Stimulated activated CD4-positive, alpha-beta T cell treated with anti-CD3 and anti-CD28 coated beads, Interleukin-4, amount 100 ng/mL, for 24 hours (primary cell): ENCODE data around the gene PFKFB3.
"Not testable (repeated sequence)": the region's sequence is repeated elsewhere in the genome, so short reads cannot be mapped to it uniquely, and the experiment has no call there.

ENCODE experiments used
- DNase-seq: peaks from one replicate; pipeline ENCODE4 v3.0.0-alpha.2; 2020

The PFKFB3 gene

GRCh38 chr10:6202684-6203330, at the start of gene PFKFB3:
TSS of gene PFKFB3 (plus strand) at chr10:6202932. CDS start at chr10:6203261, 329 bp downstream.
- peak; percentile 93 for DNase-seq

DNA sequence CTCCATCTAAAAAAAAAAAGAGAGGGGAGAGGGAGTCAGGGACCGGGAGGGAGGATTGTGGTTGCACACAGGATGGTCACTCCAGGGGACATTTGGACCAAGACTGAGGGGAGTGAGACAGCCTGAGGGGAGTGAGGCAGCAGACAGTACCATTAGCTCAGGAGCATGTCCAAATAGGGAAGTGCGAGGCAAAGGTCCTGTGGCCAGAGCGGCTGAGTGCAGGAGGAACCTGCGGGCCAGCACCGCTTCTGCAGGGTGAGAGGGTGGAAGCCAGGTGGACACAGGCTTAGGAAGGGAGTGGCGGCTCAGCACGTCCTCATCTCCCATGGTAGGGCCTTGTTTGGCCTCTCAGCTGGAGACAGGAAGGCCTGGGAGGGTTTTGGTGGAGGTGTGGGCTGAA, 48.9 kb upstream of the PFKFB3 start:
- DNase-seq: no peak

DNA sequence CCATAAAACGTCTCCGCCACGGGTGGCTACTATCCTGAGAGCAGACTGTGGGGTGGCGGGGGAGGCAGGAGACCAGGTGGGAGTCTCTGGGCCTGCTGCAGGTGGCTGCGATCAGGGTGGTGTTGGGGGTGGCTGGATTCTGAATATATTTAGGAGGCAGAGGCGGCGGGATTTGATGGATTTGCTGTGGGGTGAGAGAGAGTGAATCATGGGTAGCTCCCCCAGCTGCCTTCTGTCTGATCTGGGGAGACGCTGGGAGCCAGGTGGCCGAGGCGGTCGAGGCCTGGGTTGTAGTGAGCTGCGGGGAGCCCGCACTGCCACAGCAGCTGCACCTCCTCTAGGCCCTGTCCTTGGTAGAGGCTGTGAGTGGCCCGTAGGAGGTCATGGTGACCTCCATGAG, 48.2 kb upstream of the PFKFB3 start:
- no peak for DNase-seq

GRCh38 chr10:6158276-6158675, 44.5 kb upstream of the PFKFB3 start:
- no peak for DNase-seq

DNA sequence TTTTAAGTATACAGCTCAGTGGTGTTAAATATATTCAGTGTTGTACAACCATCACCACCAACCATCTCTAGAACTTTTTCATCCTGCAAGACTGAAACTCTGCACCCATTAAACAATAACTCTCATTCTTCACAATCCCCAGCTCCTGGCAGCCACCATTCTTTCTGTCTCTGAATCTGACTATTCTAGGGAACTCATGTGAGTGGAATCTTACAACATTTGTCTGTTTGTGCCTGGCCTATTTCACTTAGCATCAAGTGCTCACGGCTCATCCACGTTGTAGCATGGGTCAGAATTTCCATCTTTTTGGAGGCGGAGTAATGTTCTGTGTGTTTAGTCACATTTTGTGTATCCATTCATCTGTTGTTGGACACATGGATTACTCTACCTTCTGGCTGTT, 40.8 kb upstream of the PFKFB3 start:
- DNase-seq: no peak

DNA sequence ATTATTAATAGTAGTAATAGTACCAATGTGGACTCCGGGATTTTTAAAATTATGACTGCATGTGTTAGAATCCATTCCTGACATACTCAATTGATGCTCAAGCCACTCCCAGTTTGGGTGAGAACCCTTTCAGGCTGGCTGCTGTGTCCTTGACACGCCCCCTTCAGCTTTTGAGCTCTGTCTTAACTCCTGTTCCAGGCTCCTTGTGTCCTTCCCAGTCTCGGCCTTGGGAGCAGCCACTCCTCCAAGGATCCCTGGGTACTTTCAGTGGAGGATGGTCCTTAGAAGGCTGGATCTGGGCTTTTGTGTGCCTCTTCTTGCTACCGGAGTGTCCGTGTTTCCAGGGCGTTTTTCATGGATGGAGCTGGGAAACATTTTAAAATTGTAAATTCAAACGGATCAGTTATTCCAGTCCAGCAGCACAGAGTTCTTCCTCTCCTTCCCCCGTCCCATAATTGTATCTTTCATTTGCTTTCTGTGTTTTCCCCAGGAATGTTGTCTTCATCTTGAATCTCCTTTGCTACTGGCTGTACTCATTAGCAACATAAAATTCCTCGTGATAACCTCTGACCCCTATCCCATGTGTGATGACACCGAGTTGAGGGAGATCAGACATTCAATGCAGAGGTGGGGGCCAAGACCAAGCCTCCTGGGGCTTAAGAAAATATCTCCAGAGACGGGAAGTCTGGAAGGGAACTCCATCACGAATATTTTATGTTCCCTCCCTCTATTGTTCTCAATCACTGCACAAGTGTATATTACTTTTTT, 40.0 kb upstream of the PFKFB3 start:
- DNase-seq: no peak

DNA sequence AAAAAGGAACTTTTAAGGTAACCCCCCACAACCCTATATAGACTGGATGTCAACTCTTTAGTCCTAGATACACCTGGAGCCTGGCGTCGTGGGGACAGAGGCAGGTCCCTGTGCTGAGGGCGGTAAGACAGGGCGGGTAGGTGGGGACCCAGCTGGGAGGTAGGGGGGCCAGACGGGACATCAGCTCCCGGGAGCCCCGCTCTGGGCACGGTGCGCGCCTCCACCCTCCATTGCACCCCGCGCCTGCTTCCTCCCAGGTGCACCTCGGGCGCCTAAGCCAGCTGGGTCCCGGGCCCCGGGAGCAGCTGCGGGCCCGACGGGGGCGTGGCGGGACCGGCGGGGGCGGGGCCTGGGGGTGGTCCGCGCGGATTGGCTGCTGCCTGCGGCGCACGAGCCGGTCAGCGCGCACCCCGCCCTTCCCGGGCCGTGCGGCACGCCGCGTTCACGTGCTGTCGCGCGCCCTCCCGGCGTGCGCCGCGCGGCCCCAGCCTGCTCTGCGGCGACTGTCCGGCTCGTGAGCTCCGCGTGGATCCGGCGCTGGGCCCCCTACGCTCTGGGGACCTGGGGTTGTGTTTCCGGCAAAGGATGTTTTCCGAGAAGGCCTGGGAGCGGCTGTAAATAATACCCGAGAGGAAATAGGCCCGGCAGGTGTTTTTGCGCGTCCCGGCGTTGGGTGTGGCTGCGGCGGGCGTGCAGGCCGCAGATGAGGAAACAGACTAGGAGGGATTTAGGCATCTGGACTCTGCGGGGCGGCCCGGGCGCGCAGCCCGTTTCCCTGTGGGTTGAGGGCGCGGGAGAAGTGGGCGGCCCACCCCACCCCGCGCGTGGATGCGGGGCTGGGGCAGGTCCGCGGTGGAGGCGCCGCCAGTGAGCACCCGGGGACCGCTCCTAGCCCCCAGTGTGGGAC, 39.1 kb upstream of the PFKFB3 start:
- peak; percentile 91 for DNase-seq

DNA sequence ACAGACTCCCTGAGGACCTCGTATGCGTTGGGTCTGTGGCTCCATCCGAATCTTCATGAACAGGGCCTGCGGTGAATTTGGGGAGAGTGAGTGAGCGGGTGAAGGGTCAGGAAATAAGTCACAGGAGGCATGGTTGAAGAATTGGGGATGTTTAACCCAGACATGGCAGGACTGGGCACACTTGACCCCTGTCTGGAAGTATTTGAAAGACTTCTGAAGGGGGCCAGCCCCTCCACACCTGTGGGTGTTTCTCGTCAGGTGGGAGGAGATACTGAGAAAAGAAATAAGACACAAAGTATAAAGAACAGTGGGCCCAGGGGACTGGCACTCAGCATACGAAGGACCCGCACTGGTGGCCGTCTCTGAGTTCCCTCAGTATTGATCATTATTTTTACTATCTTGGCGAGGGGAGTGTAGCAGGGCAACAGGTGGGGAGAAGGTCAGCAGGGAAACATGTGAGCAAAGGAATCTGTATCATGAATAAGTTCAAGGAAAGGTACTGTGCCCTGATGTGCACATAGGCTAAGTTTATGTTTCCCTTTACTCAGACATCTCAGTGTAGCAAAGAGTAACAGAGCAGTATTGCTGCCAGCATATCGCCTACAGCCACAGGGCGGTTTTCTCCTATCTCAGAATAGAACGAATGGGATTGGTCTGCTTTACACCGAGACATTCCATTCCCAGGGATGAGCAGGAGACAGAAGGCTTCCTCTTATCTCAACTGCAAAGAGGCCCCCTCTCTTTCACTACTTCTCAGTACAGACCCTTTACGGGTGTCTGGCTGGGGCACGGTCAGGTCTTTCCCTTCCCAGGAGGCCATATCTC, 38.2 kb upstream of the PFKFB3 start:
- peak; percentile 35 for DNase-seq

GRCh38 chr10:6165221-6165725, 37.5 kb upstream of the PFKFB3 start:
- DNase-seq: no peak

- not testable (repeated sequence) for DNase-seq
Measured at GRCh38 chr10:6165933-6166332, 36.8 kb upstream of the PFKFB3 start.

DNA sequence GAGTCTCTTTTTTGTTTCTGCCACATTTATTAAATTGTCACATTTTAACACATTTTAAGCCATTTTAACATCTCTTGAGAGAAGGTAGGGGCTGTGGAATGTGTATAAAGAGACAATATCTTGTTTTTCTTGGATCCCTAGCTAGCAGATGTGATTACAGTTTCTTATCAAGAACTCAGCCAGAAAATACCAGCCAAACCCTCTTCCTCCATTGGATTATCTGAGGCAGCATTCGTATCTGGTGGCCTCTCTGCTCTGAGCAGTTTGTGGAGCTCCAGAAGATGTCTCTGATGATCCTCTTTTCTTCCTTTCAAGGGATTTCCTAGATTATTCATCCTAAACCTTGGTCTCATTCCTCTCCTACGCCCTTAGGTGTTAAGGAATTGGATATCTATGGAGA, 35.3 kb upstream of the PFKFB3 start:
- DNase-seq: no peak

GRCh38 chr10:6168084-6168483, 34.6 kb upstream of the PFKFB3 start:
- no peak for DNase-seq

DNA sequence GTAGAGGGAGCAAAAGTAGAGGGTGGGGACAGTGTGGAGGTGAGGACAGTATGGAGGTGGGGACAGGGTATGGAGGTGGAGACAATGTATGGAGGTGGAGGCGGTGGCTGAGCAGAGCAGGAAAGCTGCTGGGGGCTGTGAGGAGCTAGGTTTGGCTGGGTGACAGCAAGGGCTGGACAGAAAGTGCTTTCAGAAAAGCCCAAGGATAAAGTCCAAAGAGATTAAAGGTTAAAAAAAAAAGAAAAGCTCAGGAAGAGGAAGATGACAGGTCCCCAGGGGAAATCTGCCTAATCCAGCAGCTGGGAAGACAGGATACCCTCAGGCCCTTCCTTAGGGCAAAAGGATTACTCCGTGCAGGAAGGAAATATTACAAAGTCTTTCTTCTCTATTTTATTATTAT, 32.1 kb upstream of the PFKFB3 start:
- DNase-seq: no peak

DNA sequence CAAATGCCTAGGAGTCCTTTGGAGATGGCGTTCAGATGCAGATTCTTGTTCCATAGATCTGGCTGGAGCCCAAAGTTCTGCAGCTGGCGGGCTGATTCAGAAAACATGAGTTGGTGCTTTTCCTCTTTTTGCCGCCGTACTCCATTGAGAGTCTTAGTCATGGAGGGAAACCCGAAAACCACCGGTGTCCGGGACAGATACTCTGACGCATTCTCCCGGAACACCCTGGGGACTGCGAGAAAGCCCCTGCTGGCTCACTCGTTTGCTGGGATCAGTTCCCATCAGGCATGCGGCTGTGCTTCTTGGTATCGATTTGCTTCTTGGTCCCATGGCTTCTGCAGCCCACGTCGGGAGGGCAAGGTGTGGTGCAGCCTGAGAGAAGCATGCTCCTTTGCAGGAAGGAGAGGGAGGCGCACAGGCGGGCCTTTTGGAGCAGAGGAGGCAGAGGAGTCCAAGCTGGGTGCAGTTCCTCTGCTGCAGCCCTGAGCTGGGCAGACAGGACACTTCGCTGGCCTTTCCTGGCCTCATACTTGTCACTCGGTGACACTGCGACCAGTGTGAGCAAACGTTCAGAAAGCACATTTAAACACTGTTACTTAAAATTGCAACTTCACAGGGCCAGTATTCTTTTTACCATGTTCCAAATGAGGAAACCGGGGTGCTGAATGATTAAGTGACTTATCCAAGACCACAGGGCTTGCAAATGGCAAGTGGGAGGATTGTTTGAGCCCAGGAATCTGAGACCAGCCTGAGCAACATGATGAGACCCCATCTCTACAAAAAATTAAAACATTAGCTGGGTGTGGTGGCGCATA, 30.6 kb upstream of the PFKFB3 start:
- peak; percentile 33 for DNase-seq

GRCh38 chr10:6173203-6173602, 29.5 kb upstream of the PFKFB3 start:
- DNase-seq: peak; percentile 64

GRCh38 chr10:6174201-6174874, 28.4 kb upstream of the PFKFB3 start:
- DNase-seq: no peak

DNA sequence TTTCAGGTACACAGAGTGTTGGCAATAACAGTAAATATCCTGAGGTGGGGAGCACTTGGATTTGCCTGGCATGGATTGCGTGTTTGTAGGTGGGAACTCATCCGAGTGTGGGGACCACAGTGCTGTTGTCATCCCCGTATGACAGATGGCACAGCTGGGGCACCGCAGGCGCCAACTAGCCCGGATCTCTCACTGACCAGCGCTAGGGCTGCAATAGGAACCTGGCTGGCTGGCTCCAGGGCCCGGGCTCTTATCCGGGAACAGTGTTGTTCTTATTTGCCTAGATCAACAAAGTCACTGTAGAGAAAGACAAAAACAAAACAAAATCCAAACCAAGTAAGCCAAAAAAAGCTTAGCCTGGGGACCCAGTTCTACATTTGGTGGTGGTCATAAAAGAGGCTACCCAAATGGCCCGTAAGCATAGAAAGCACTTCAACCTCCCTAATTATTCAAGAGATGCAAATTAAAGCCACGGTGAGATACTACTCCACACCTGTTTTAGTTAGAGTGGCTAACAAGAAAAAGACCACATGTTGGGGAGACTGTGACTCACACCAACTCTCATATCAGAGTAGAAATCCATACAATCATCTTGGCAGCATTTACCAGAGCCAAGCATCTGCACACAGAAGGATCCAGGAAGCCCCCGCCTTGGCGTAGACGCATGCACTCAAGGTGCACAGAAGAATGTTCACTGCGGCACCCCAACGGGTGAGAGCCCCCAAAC, 27.2 kb upstream of the PFKFB3 start:
- DNase-seq: no peak

GRCh38 chr10:6176691-6177231, 26.0 kb upstream of the PFKFB3 start:
- DNase-seq: no peak

GRCh38 chr10:6177880-6178281, 24.9 kb upstream of the PFKFB3 start:
- no peak for DNase-seq

DNA sequence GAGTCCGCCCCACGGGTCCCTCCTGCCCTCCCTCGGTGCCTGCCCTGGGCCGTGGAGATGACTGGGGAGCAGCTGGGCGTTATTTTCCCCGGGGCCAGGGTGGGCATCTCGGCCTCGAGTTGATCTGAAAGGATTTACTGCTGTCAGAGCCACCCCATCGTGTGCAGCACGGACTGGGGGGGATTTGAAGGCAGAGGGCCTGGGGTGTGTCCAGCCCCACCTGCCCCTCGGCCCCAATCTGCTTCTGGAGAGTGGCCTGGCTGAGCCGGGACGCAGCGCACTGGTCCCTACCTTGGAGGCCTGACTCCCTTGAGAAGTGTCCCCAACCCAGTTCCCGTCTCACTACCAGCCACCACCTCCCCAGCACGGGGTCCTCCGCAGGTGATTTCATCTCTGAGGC, 24.2 kb upstream of the PFKFB3 start:
- no peak for DNase-seq
